ENCODE results near the gene SIGLECL1. TPM values are rescaled to one million over a fixed set of nuclear protein-coding genes. Genes with fewer than 3 reads are reported as not detected.

Gene SIGLECL1
- not detected for total RNA-seq
- long read RNA-seq = 0 reads

DNA sequence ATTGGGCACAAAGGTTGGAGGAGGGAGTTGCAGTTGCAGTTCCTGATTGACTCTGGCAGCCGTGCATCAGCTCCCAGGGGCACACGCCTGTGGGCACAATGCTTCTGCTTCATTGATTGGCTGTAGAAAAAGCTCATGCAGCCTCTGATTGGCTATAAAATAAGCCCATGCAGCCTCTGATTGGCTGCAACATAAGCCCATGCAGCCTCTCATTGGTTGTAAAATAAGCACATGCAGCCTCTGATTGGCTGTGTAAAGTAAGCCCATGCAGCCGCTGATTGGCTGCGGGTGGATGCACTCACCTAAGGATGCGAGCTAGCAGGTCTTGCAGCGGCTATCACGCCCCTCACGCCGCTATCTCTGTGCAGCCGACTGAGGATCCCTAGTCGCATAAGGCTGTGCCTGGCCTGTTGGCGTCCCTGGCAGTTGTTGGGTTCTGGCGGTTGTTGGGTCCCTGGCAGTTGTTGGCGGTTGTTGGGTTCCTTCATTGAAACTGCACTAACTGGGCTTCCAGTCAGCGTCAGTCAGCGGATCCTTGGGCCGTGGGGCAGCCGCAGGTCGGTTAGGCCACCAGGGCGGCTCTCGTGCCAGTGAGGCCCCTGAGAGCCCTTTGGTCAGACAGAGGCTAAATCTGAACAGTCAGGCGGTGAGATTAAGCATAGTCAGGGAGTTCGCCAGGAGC is at the start of gene SIGLECL1:
SIGLECL1 (plus strand) TSS at position 295 of the 682 bp plus-strand sequence. CDS start 12,993 bp downstream, outside the sequence.
- Histone ChIP-seq H3K36me3 (no peaks in the 10 kb centered on the region), H3K4me1 (no peaks in the 10 kb centered on the region), H3K9me3 (no peaks in the 10 kb centered on the region), H3K27me3 (no peaks in the 10 kb centered on the region), H3K27ac (no peak within 1 kb of the TSS), H3K4me3 (no peak within 1 kb of the TSS)
- DNase-seq (no peak), ATAC-seq (no peak)
- intact Hi-C loops (cut with DNase I) = no loop called here
- no peak for TF ChIP-seq POLR2A (IDR thresholded peaks at IDR 0.05)
- TF ChIP-seq, protein P1, sequence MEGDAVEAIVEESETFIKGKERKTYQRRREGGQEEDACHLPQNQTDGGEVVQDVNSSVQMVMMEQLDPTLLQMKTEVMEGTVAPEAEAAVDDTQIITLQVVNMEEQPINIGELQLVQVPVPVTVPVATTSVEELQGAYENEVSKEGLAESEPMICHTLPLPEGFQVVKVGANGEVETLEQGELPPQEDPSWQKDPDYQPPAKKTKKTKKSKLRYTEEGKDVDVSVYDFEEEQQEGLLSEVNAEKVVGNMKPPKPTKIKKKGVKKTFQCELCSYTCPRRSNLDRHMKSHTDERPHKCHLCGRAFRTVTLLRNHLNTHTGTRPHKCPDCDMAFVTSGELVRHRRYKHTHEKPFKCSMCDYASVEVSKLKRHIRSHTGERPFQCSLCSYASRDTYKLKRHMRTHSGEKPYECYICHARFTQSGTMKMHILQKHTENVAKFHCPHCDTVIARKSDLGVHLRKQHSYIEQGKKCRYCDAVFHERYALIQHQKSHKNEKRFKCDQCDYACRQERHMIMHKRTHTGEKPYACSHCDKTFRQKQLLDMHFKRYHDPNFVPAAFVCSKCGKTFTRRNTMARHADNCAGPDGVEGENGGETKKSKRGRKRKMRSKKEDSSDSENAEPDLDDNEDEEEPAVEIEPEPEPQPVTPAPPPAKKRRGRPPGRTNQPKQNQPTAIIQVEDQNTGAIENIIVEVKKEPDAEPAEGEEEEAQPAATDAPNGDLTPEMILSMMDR (IDR thresholded peaks at IDR 0.05) = no peak
- WGBS (ENCODE audit: insufficient coverage, low coverage, low lambda C conversion rate, missing lambda C conversion rate) = no CpG with 5 or more reads among the region's 23 CpGs

DNA sequence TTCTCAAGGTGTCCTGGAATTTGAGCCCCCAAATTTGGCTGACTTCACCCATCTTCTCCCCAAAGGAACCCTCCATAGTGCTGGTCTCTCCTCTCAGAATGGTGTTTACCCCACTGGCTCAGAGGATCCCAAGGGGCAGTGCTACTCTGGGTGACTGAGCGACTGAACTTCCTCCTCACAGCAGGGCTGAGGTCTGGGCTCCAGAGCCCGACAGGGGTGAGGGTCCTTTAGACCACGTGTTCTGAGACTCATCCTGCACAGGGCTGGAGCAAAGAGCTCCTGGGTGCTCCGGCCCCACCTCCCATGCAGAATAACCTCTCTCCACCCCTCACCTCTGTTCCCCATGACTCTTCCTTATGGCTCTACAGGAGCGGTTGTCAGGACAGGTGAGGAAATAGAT is 49.2 kb upstream of the SIGLECL1 start:
- Histone ChIP-seq H3K4me3 (no peak overlapping the region), H3K4me1 (no peaks in the 10 kb centered on the region), H3K27me3 (no peaks in the 10 kb centered on the region), H3K36me3 (no peaks in the 10 kb centered on the region), H3K9me3 (no peaks in the 10 kb centered on the region), H3K27ac (no peak overlapping the region)
- intact Hi-C loops (cut with DNase I) = no loop called here
- ATAC-seq (peak in 1 of 4 donors; percentile 26), DNase-seq (no peak)
- WGBS (ENCODE audit: insufficient coverage, low coverage, low lambda C conversion rate, missing lambda C conversion rate) = 49% methylated on average over 3 of the region's 5 CpGs
- TF ChIP-seq, protein P1 (IDR thresholded peaks at IDR 0.05) = no peak
- no peak for TF ChIP-seq POLR2A (IDR thresholded peaks at IDR 0.05)

DNA sequence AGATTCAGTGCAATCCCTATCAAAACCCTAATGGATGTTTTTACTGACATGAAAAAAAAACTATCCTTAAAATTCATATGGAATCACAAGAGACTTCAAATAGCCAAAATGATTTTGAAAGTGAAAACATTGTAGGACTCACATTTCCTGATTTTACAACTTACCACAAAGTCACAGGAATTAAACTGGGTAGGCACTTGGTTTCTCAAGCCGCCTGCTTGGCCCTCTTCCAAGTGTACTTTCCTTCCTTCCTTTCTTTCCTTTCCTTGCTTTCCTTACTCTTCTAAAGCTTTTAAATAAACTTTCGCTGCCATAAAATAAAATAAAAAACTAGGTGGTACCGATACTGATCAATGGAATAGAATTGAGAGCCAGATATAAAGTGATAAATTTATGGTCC is 47.0 kb upstream of the SIGLECL1 start:
- no peak for DNase-seq
- H3K36me3 ChIP-seq = no peaks in the 10 kb centered on the region
- no peak for ATAC-seq
- no peaks in the 10 kb centered on the region for H3K27me3 ChIP-seq
- no peak overlapping the region for H3K27ac ChIP-seq
- WGBS (ENCODE audit: insufficient coverage, low coverage, low lambda C conversion rate, missing lambda C conversion rate) = 31% methylated on average over 3 of the region's 3 CpGs
- no peak overlapping the region for H3K4me3 ChIP-seq
- no peaks in the 10 kb centered on the region for H3K4me1 ChIP-seq
- intact Hi-C loops (cut with DNase I) = no loop called here
- no peak for TF ChIP-seq POLR2A (IDR thresholded peaks at IDR 0.05)
- TF ChIP-seq, protein P1 (IDR thresholded peaks at IDR 0.05) = no peak
- H3K9me3 ChIP-seq = no peaks in the 10 kb centered on the region

DNA sequence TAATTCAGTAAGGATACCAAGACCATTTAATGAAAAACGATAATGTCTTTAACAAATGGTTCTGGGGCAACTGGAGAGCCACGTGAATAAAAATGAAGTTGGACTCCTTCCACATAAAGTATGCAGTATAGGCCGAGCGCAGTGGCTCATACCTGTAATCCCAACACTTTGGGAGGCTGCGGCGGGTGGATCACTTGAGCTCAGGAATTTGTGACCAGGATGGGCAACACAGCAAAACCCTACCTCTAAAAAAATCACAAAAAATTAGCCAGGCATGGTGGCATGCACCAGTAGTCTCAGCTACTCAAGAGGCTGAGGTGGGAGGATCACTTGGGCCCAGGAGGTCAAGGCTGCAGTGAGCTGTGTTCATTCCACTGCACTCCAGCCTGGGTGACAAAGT is 46.6 kb upstream of the SIGLECL1 start:
- ATAC-seq (no peak), DNase-seq (no peak)
- no peaks in the 10 kb centered on the region for H3K36me3 ChIP-seq
- H3K27me3 ChIP-seq = no peaks in the 10 kb centered on the region
- H3K27ac ChIP-seq = no peak overlapping the region
- no peak overlapping the region for H3K4me3 ChIP-seq
- no peak for TF ChIP-seq POLR2A (IDR thresholded peaks at IDR 0.05)
- WGBS (ENCODE audit: insufficient coverage, low coverage, low lambda C conversion rate, missing lambda C conversion rate) = 53% methylated on average over 6 of the region's 6 CpGs
- H3K4me1 ChIP-seq = no peaks in the 10 kb centered on the region
- intact Hi-C loops (cut with DNase I) = no loop called here
- no peaks in the 10 kb centered on the region for H3K9me3 ChIP-seq

DNA sequence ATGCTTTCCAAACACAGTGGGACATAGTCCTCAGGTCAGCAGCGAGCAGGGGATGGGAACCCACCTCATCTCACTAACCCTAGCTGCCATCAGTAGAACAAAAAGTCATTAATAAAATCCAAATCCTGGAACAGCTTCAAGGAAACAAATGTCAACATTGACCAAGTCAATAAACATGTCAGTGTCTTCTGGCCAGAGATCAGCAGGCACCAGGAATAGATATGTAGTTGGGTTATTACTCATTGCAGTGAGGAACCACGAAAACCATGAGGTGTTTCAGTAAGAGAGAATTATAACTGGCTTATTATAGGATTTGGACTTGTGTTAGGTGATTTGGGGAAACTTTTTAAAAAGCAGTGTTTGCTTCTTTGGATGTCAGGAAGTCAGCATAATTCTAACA is 43.1 kb upstream of the SIGLECL1 start:
- WGBS (ENCODE audit: insufficient coverage, low coverage, low lambda C conversion rate, missing lambda C conversion rate) = 8% methylated on average over 1 of the region's 2 CpGs
- DNase-seq (no peak), ATAC-seq (no peak)
- no peaks in the 10 kb centered on the region for H3K36me3 ChIP-seq
- H3K27me3 ChIP-seq = no peaks in the 10 kb centered on the region
- H3K4me3 ChIP-seq = no peak overlapping the region
- no peak for TF ChIP-seq POLR2A (IDR thresholded peaks at IDR 0.05)
- TF ChIP-seq, protein P1 (IDR thresholded peaks at IDR 0.05) = no peak
- no peaks in the 10 kb centered on the region for H3K4me1 ChIP-seq
- H3K9me3 ChIP-seq = no peaks in the 10 kb centered on the region
- intact Hi-C loops (cut with DNase I) = no loop called here
- H3K27ac ChIP-seq = no peak overlapping the region
